Natural killer cell (primary cell): ENCODE data around the gene SULF2. TPM values are rescaled to one million over a fixed set of nuclear protein-coding genes. Genes with fewer than 3 reads are reported as not detected.

Experiments
- ATAC-seq, 3 donors: fragments of 150-1000 bp in 2 of 3; fragments of 200-7000 bp in 1 of 3; cut with Tn5 transposase; 1 replicate in 1 of 3; 2 replicates in 2 of 3; pipeline ENCODE4 v1.10.0; 2021; ENCODE audit warnings: mild to moderate bottlenecking in 2 of 3, moderate library complexity in 2 of 3
- DNase-seq, 2 donors: peaks; one replicate each; pipeline versions ENCODE4 v3.0.0 to v3.0.0-alpha.2; 2013 to 2021; ENCODE audit warnings: mixed read lengths in 1 of 2
- H3K27ac ChIP-seq: one replicate; pipeline ENCODE4 v1.5.1; 2013; ENCODE audit warnings: mild to moderate bottlenecking, low read length
- H3K27me3 ChIP-seq: one replicate; pipeline ENCODE4 v1.6.1; 2013; ENCODE audit warnings: low read length; ENCODE audit not compliant: control insufficient read depth, insufficient read depth
- H3K36me3 ChIP-seq: one replicate; pipeline ENCODE4 v1.6.1; 2013; ENCODE audit warnings: low read length; ENCODE audit not compliant: control insufficient read depth, insufficient read depth
- H3K4me1 ChIP-seq: one replicate; pipeline ENCODE4 v1.6.1; 2013; ENCODE audit warnings: low read length; ENCODE audit not compliant: control insufficient read depth, insufficient read depth
- H3K4me3 ChIP-seq: one replicate; pipeline ENCODE4 v1.5.1; 2013; ENCODE audit warnings: low read length
- H3K9me3 ChIP-seq: one replicate; pipeline ENCODE4 v1.6.1; 2013; ENCODE audit warnings: low read length; ENCODE audit not compliant: control insufficient read depth, insufficient read depth
- H3K27ac Mint-ChIP-seq, 2 donors: one replicate each; pipeline ENCODE4 v1.8.0; 2022; ENCODE audit warnings: mild to moderate bottlenecking in 2 of 2, mixed read lengths in 2 of 2, moderate library complexity in 1 of 2
- H3K27me3 Mint-ChIP-seq, 2 donors: one replicate each; pipeline ENCODE4 v1.8.0; 2022; ENCODE audit warnings: low read depth in 2 of 2, mixed read lengths in 2 of 2
- H3K36me3 Mint-ChIP-seq: one replicate; pipeline ENCODE4 v1.8.0; 2022; ENCODE audit warnings: mixed read lengths
- H3K4me1 Mint-ChIP-seq, 2 donors: one replicate each; pipeline ENCODE4 v1.8.0; 2022; ENCODE audit warnings: mixed read lengths in 2 of 2
- H3K4me3 Mint-ChIP-seq: one replicate; pipeline ENCODE4 v1.8.0; 2022; ENCODE audit warnings: mild to moderate bottlenecking, moderate library complexity, mixed read lengths
- H3K9me3 Mint-ChIP-seq, 2 donors: one replicate each; pipeline ENCODE4 v1.8.0; 2022; ENCODE audit warnings: mixed read lengths in 2 of 2
- CTCF ChIP-seq: fragments of 200-600 bp; IDR thresholded peaks from one replicate; pipeline ENCODE4 v1.8.0; 2022; ENCODE audit warnings: antibody characterized with exemption
- WGBS: methylation state at CpG from one replicate; pipeline ENCODE4 v1.1.7; 2013; ENCODE audit warnings: missing lambda C conversion rate; ENCODE audit not compliant: insufficient coverage; 5-methylcytosine and 5-hydroxymethylcytosine counted together
- intact Hi-C: fragments of 100-400 bp; cut with micrococcal nuclease; formaldehyde crosslinking; loops from one replicate; pipeline ENCODE4 v1.14.2; 2022
- total RNA-seq, 4 donors: library from RNA; stranded (reverse); fragments of 120-200 nt in 1 of 4; gene quantifications; one replicate each; pipeline versions ENCODE4 v1.2.3 to v1.2.4, GENCODE V29; 2013 to 2022

Gene SULF2
- total RNA-seq, 3 donors from 2014 or later (not counting 1 experiment from before 2014, with no cell fraction given): 8.1 to 48.7 (median 12.3) TPM

GRCh38 chr20:47675190-47676142 is 109.8 kb downstream of the SULF2 start:
- H3K36me3 Mint-ChIP-seq: no peaks in the 10 kb centered on the region
- no peaks in the 10 kb centered on the region for H3K9me3 Mint-ChIP-seq
- Histone ChIP-seq H3K4me3 (no peak overlapping the region), H3K27ac (no peak overlapping the region), H3K27me3 (no peaks in the 10 kb centered on the region), H3K4me1 (no peaks in the 10 kb centered on the region), H3K9me3 (no peaks in the 10 kb centered on the region), H3K36me3 (no peaks in the 10 kb centered on the region)
- H3K4me1 Mint-ChIP-seq: peaks cover 6 to 7% of the 10 kb centered on the region in 2 donors
- no peak overlapping the region for H3K27ac Mint-ChIP-seq
- no peak for ATAC-seq
- no peak overlapping the region for H3K4me3 Mint-ChIP-seq
- 89% methylated on average over 16 of the region's 16 CpGs for WGBS
- H3K27me3 Mint-ChIP-seq: peaks cover 0 to 2% of the 10 kb centered on the region in 2 donors
- DNase-seq: no peak
- TF ChIP-seq CTCF: no peak
- intact Hi-C loops: loop anchor here (5.0 kb wide), 1 partner anchor 947 kb away; no protein-coding TSS in a partner anchor

GRCh38 chr20:47674686-47675085 is 110.6 kb downstream of the SULF2 start:
- H3K36me3 ChIP-seq: no peaks in the 10 kb centered on the region
- Mint-ChIP-seq H3K9me3 (no peaks in the 10 kb centered on the region), H3K27me3 (peaks cover 0 to 2% of the 10 kb centered on the region in 2 donors), H3K4me1 (peaks cover 6 to 7% of the 10 kb centered on the region in 2 donors), H3K4me3 (no peak overlapping the region), H3K27ac (no peak overlapping the region), H3K36me3 (no peaks in the 10 kb centered on the region)
- no peak for DNase-seq
- 87% methylated on average over 14 of the region's 14 CpGs for WGBS
- ATAC-seq: no peak
- intact Hi-C loops: loop anchor here (5.0 kb wide), 1 partner anchor 948 kb away; no protein-coding TSS in a partner anchor
- no peaks in the 10 kb centered on the region for H3K9me3 ChIP-seq
- no peaks in the 10 kb centered on the region for H3K27me3 ChIP-seq
- TF ChIP-seq CTCF: no peak
- H3K4me3 ChIP-seq: no peak overlapping the region
- no peak overlapping the region for H3K27ac ChIP-seq
- H3K4me1 ChIP-seq: no peaks in the 10 kb centered on the region

- H3K36me3 ChIP-seq: no peaks in the 10 kb centered on the region
- no peak for ATAC-seq
- H3K4me1 ChIP-seq: no peaks in the 10 kb centered on the region
- DNase-seq: no peak
- TF ChIP-seq CTCF: no peak
- Mint-ChIP-seq H3K4me1 (peaks cover 2 to 3% of the 10 kb centered on the region in 2 donors), H3K36me3 (no peaks in the 10 kb centered on the region), H3K27me3 (peaks cover 0 to 2% of the 10 kb centered on the region in 2 donors), H3K4me3 (no peak overlapping the region), H3K27ac (no peak overlapping the region), H3K9me3 (no peaks in the 10 kb centered on the region)
- 91% methylated on average over 15 of the region's 15 CpGs for WGBS
- no peak overlapping the region for H3K27ac ChIP-seq
- no peaks in the 10 kb centered on the region for H3K9me3 ChIP-seq
- no peaks in the 10 kb centered on the region for H3K27me3 ChIP-seq
- intact Hi-C loops: no loop called here
- H3K4me3 ChIP-seq: no peak overlapping the region
Measured at GRCh38 chr20:47674145-47674544, 111.1 kb downstream of the SULF2 start.
